ENCODE results near the gene RALGPS1.

DNA sequence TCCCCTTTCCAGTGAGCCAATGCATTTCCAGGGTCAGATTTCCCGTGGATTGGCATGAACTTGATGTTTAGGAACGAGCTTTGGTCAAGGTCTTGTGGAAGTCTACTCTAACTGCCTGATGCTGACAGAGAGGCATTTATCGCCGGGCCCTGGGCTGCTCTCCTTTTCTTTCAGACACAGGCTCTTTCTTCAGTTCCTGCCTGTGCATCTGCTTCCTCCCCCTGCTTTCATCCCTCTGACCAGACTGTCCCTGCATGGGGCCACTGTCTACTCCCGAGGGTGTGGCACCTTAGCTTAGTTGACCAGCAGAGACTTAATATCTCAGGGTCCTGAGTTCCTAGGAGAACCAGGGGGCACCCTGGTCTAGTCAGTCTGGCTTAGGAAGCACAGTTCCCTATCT, 41.2 kb downstream of the RALGPS1 start:
- TF ChIP-seq, protein P1, sequence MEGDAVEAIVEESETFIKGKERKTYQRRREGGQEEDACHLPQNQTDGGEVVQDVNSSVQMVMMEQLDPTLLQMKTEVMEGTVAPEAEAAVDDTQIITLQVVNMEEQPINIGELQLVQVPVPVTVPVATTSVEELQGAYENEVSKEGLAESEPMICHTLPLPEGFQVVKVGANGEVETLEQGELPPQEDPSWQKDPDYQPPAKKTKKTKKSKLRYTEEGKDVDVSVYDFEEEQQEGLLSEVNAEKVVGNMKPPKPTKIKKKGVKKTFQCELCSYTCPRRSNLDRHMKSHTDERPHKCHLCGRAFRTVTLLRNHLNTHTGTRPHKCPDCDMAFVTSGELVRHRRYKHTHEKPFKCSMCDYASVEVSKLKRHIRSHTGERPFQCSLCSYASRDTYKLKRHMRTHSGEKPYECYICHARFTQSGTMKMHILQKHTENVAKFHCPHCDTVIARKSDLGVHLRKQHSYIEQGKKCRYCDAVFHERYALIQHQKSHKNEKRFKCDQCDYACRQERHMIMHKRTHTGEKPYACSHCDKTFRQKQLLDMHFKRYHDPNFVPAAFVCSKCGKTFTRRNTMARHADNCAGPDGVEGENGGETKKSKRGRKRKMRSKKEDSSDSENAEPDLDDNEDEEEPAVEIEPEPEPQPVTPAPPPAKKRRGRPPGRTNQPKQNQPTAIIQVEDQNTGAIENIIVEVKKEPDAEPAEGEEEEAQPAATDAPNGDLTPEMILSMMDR (IDR thresholded peaks at IDR 0.05), result no peak
- no peak for TF ChIP-seq POLR2A (IDR thresholded peaks at IDR 0.05)
